SK-N-MC (cell line): ENCODE results near the gene SLC35D3.

Experiments
- EZH2 ChIP-seq: fragments of 200-600 bp; sonication (generic); IDR thresholded peaks from one replicate; pipeline ENCODE4 v1.6.1; 2017; ENCODE audit warnings: antibody characterized with exemption
- POLR2AphosphoS5 ChIP-seq: IDR thresholded peaks from 2 replicates; pipeline ENCODE4 v1.6.1; 2012; ENCODE audit warnings: mild to moderate bottlenecking, low read depth, low read length, borderline replicate concordance

GRCh38 chr6:136923116-136923953 is 1.2 kb downstream of the SLC35D3 start:
- no peak for TF ChIP-seq POLR2AphosphoS5
- TF ChIP-seq EZH2, result no peak
